ENCODE data around the gene TLCD1.

TLCD1 gene

DNA sequence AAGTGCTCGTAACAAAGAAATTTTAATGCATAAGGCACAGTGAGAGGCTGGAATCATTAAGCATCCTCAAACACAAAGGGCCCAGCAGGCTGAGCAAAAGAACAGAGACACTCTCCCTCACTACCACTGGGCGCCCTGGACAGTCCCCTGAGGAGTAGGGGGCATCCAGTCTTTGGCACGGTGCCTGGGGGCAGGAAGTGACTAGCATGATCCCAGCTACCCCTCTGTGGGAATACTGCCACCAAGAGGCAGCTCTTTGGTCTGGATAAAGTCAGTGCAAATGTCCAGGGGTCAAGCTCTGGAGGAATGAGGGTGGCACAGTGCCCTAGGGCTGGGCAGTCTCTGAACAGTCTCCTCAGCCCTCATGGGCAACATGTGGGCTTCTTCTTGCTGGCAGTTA lies 11.8 kb downstream of the TLCD1 start:
- Histone ChIP-seq H3K4me1 (ENCODE audit: control insufficient read depth, insufficient read depth, low read length) (peaks cover 13% of the 10 kb centered on the region), H3K27me3 (ENCODE audit: control insufficient read depth, insufficient read depth, low read length) (no peaks in the 10 kb centered on the region), H3K9ac (ENCODE audit: low read depth, low read length) (no peak overlapping the region), H3K9me3 (ENCODE audit: control insufficient read depth, insufficient read depth, low read length) (no peaks in the 10 kb centered on the region), H3K4me3 (ENCODE audit: low read depth, low read length) (no peak overlapping the region), H3K36me3 (ENCODE audit: control insufficient read depth, insufficient read depth, low read length) (peaks cover 22% of the 10 kb centered on the region)

DNA sequence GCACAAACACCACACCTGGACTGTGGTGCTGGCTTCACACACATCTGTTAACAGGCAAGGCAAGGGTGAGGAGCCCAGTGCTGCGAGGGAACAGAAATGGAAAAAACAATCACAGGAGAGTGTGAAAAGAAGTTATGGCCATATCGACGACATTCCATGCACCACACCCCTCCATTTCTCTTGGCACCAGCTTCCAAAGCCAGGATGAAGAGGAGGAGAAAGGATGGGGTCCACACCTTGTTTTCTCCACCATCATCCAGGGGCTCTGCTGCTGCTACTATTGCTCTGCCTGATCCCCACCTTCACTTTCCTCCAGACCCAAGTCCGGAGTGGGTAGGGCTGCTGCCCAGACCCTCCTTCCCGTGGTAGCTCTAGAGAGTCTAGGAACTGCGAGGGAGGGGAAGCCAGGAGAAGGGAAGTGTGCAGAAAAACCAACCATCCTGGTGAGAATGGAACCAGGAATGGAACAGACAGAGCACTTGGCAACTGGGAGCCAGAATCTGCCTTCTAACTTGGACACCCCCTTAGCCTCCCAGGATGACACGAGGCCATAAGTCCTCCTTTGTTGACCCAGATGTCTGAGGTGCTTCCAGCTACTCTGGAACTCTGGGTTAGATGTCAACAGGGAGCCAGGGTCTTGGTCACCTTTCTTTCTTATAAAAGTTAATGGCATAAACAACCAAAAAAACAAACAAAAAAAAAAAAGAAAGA lies 13.2 kb downstream of the TLCD1 start:
- peak overlapping the region; percentile 65 for H3K4me3 ChIP-seq (ENCODE audit: low read depth, low read length)
- H3K36me3 ChIP-seq (ENCODE audit: control insufficient read depth, insufficient read depth, low read length) = peaks cover 22% of the 10 kb centered on the region
- no peaks in the 10 kb centered on the region for H3K9me3 ChIP-seq (ENCODE audit: control insufficient read depth, insufficient read depth, low read length)
- H3K4me1 ChIP-seq (ENCODE audit: control insufficient read depth, insufficient read depth, low read length) = peaks cover 10% of the 10 kb centered on the region
- no peak overlapping the region for H3K9ac ChIP-seq (ENCODE audit: low read depth, low read length)
- no peaks in the 10 kb centered on the region for H3K27me3 ChIP-seq (ENCODE audit: control insufficient read depth, insufficient read depth, low read length)

DNA sequence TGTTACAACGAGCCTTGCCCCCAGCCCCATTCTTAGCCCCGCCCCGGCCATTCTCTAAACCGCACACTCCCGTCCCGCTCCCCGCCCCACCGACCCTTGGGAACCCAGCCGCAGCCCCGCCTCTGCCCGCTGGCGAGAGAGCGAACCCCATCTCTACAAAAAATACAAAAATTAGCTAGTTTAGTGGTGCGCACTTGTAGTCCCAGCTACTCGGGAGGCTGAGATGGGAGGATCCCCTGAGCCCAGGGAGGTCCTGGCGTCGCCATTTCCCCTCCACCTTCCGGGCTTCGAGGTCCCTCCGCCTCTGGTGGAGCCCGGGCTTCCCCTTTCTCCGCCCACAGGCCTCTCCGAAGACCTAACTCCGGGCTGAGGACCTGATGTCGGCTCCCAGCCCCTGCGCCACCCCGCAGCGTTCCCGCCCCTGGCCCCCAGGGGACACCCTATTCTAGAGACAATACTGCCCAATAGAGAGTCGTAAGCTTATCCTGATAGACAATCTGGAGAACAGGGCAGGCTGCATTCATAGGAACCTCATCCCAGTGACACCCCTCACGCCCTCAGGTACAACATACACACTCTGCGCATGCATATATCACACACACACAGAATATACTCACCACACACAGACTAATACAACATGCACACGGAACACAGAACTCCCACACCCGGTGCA lies 13.9 kb downstream of the TLCD1 start:
- peaks cover 22% of the 10 kb centered on the region for H3K36me3 ChIP-seq (ENCODE audit: control insufficient read depth, insufficient read depth, low read length)
- H3K9ac ChIP-seq (ENCODE audit: low read depth, low read length) = peak overlapping the region; percentile 9
- H3K27me3 ChIP-seq (ENCODE audit: control insufficient read depth, insufficient read depth, low read length) = no peaks in the 10 kb centered on the region
- no peaks in the 10 kb centered on the region for H3K9me3 ChIP-seq (ENCODE audit: control insufficient read depth, insufficient read depth, low read length)
- peak overlapping the region; percentile 65 for H3K4me3 ChIP-seq (ENCODE audit: low read depth, low read length)
- H3K4me1 ChIP-seq (ENCODE audit: control insufficient read depth, insufficient read depth, low read length) = peaks cover 10% of the 10 kb centered on the region

DNA sequence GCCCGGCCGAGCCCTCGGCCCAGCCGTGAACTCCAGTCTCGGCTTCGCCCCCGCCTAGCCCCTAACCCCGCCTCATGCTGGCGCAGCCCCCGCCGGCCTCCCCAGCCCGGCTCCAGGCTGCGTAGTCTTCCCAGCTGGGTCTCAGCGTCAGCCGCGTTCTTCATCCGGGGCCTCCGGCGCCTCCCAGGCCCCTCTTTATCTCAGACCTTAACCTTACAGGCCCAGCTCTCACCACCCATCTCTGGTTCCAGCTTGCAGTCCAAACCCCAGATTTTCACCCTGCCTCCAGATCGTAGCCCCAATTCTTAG lies 14.4 kb downstream of the TLCD1 start, which contains the start of gene PROCA1:
PROCA1 (minus strand) TSS at position 166 of the 309 bp plus-strand sequence. CDS start 228 bp downstream, outside the sequence.
- H3K27me3 ChIP-seq (ENCODE audit: control insufficient read depth, insufficient read depth, low read length) = no peaks in the 10 kb centered on the region
- H3K4me1 ChIP-seq (ENCODE audit: control insufficient read depth, insufficient read depth, low read length) = peaks cover 14% of the 10 kb centered on the region
- H3K4me3 ChIP-seq (ENCODE audit: low read depth, low read length) = peak within 1 kb of the TSS; percentile 76
- no peaks in the 10 kb centered on the region for H3K9me3 ChIP-seq (ENCODE audit: control insufficient read depth, insufficient read depth, low read length)
- H3K9ac ChIP-seq (ENCODE audit: low read depth, low read length) = peak within 1 kb of the TSS; percentile 70
- peaks cover 22% of the 10 kb centered on the region for H3K36me3 ChIP-seq (ENCODE audit: control insufficient read depth, insufficient read depth, low read length)

DNA sequence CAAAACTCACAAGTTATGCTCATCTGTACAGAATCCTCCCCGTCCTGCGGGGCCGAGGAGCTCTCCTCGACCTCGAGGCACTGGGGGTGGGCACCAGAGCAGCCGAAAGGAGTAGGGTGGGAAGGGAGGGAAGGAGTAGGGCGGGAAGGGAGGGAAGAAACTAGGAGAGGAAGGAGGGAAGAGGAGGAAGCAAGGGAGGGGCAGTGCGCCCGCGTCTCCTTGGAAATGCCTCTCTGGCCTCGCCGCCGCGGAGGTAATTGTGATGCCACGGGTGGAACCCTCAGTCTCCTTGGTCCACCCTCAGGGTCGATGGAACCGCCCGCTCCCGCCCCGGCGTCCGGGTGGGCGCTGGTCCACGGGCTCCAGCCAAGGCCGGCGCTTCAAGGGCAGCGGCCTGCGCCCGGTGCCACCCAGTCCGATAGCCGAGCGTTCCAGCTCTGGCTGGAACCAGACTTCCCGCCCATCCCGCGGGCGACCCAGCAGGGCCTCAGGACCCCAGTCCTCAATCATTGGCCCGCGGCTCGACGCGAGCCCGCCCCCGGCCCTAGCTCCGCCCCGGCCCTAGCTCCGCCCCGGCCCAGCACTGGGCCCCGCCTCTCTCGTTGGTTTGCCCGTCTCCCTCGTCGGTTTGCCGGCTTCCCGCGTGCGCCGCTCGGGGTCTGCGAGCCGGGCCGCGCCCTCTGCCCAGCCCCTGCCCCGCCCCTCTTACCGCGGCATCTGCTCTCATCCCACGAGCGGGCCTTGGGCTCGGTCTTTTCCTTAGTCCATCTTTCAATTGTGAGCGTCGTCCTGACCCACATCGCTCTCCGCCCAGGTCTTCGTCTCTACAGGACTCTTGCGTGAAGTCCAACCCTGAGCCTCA lies 14.9 kb downstream of the TLCD1 start:
- Histone ChIP-seq H3K4me3 (ENCODE audit: low read depth, low read length) (peak overlapping the region; percentile 76), H3K4me1 (ENCODE audit: control insufficient read depth, insufficient read depth, low read length) (peaks cover 11% of the 10 kb centered on the region), H3K27me3 (ENCODE audit: control insufficient read depth, insufficient read depth, low read length) (no peaks in the 10 kb centered on the region), H3K36me3 (ENCODE audit: control insufficient read depth, insufficient read depth, low read length) (peaks cover 22% of the 10 kb centered on the region), H3K9ac (ENCODE audit: low read depth, low read length) (peak overlapping the region; percentile 70), H3K9me3 (ENCODE audit: control insufficient read depth, insufficient read depth, low read length) (no peaks in the 10 kb centered on the region)

DNA sequence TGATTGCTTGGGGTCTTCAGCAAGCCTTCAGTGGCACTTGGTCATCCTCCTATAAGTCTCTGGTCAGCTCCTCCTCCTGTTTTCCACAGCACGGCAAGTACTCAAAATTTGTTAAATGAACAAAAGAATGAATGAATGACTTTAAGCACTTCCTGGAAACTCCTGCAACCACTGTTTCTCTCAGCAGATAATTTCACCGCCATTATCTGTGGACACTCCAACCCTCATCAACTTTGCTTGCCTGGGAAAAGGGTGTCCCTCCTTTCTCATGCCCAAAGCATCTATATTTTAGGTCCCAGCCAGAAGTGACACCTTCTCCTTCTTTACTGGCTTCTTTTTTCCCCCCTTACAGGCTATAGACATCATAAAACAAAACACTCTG lies 18.7 kb downstream of the TLCD1 start:
- Histone ChIP-seq H3K36me3 (ENCODE audit: control insufficient read depth, insufficient read depth, low read length) (peaks cover 28% of the 10 kb centered on the region), H3K27me3 (ENCODE audit: control insufficient read depth, insufficient read depth, low read length) (no peaks in the 10 kb centered on the region), H3K9ac (ENCODE audit: low read depth, low read length) (peak overlapping the region; percentile 24)

DNA sequence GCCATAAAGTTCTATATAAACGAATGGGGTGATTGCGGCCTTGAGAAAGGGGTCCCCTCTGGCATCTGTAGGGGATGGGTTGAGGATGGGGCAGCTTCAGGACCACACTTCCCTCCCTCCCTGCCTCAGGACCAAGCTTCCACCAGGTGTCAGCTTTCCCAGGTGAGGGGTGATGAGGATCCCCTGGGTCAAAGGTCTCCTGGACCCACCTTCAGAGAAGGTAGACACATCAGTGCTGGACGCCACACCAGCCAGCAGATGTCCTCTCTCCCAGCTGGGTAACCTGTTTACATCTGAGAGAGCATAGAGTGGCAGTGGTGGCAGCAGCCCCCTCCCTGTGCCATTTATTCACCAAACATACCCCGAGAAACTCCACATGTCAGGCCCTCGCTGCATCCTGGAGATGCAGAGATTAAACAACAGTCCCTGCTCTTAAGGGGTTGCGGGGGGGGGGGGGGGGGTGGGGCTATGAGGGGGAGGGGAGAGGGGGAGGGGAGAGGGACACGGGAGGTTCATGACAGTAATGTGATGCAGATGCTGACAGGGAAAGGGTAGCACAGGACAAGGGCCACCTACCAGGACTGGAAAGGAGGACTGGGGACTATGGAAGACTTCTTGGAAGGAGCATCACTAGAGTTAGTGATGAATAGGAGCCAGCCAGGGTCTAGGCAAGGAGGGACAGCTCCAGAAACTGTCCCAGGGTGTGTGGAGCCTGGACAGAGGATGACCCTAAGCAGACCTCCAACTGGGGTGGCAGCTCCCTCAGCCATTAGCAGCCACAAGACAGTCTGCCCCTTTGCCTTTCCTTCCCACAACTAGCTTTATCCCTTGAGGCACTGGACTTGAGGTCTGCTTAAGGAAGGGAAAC lies 19.3 kb downstream of the TLCD1 start:
- H3K4me1 ChIP-seq (ENCODE audit: control insufficient read depth, insufficient read depth, low read length) = peaks cover 3% of the 10 kb centered on the region
- H3K27me3 ChIP-seq (ENCODE audit: control insufficient read depth, insufficient read depth, low read length) = no peaks in the 10 kb centered on the region
- H3K9me3 ChIP-seq (ENCODE audit: control insufficient read depth, insufficient read depth, low read length) = no peaks in the 10 kb centered on the region
- peak overlapping the region; percentile 24 for H3K9ac ChIP-seq (ENCODE audit: low read depth, low read length)
- H3K36me3 ChIP-seq (ENCODE audit: control insufficient read depth, insufficient read depth, low read length) = peaks cover 34% of the 10 kb centered on the region
- no peak overlapping the region for H3K4me3 ChIP-seq (ENCODE audit: low read depth, low read length)

More for the DNA sequence above, 18.7 kb downstream of the TLCD1 start:
- no peak overlapping the region for H3K4me3 ChIP-seq (ENCODE audit: low read depth, low read length)
- H3K4me1 ChIP-seq (ENCODE audit: control insufficient read depth, insufficient read depth, low read length) = peaks cover 3% of the 10 kb centered on the region
- H3K9me3 ChIP-seq (ENCODE audit: control insufficient read depth, insufficient read depth, low read length) = no peaks in the 10 kb centered on the region

DNA sequence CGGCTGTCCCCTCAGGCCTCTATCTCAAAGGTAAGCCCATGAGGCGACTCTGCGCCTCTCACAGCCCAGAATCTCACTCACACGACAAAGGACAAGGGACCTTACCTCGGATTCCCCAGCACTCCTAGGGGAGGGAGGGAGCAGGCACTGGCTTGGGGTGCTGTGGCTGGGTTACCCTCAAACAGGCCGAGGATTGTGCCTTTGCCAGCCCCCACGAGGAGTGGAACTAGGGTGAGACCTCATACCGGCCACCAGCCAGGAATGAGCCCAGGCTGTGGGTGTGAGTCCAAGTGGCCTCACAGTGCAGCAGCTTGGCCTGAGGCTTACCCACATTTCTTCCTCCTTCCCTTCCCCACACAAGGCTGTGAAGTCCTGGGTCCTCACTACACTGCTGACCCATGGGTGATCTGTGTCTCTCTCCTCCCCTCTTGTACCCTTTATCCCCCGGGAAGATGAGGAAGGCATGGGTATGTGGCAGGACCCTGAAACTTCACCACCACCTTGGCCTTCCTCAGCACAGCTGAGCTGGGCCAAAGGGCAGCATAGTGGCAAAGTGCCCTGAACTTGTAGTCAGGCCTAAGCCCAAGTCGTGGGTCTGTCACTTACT lies 20.2 kb downstream of the TLCD1 start:
- Histone ChIP-seq H3K9me3 (ENCODE audit: control insufficient read depth, insufficient read depth, low read length) (no peaks in the 10 kb centered on the region), H3K36me3 (ENCODE audit: control insufficient read depth, insufficient read depth, low read length) (peaks cover 43% of the 10 kb centered on the region), H3K4me3 (ENCODE audit: low read depth, low read length) (no peak overlapping the region), H3K27me3 (ENCODE audit: control insufficient read depth, insufficient read depth, low read length) (no peaks in the 10 kb centered on the region), H3K9ac (ENCODE audit: low read depth, low read length) (no peak overlapping the region), H3K4me1 (ENCODE audit: control insufficient read depth, insufficient read depth, low read length) (peaks cover 3% of the 10 kb centered on the region)

DNA sequence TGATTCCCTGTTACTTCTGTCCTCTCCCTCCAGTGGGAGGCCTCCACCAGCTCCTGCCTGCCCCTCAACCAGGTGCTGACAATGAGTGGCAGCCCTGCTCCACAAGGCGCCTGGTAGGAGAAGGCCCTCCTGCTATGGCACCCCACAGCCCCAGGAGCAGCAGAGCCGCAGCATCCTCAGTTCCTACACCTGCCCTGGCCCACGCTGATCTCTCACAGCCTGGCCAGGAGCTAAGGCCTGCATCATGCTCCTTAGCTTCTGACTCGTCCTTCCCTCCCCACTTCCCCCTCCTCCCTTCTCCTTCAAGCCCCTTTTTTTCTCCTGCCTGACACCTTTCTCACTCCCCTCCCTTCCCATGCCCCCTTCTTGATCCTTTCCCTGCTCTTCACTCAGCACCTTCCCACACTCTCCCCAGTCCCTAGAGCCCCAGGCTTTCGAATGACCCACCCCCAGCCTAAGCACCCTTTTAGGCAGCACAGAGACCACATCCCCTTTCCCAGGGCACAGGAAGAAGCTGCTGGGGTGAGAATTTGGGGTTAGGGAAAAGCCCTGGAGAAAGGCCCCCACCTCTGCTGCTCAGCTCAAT lies 20.9 kb downstream of the TLCD1 start:
- no peak overlapping the region for H3K4me3 ChIP-seq (ENCODE audit: low read depth, low read length)
- H3K4me1 ChIP-seq (ENCODE audit: control insufficient read depth, insufficient read depth, low read length) = peaks cover 3% of the 10 kb centered on the region
- H3K9me3 ChIP-seq (ENCODE audit: control insufficient read depth, insufficient read depth, low read length) = no peaks in the 10 kb centered on the region
- H3K27me3 ChIP-seq (ENCODE audit: control insufficient read depth, insufficient read depth, low read length) = no peaks in the 10 kb centered on the region
- no peak overlapping the region for H3K9ac ChIP-seq (ENCODE audit: low read depth, low read length)
- peaks cover 50% of the 10 kb centered on the region for H3K36me3 ChIP-seq (ENCODE audit: control insufficient read depth, insufficient read depth, low read length)

DNA sequence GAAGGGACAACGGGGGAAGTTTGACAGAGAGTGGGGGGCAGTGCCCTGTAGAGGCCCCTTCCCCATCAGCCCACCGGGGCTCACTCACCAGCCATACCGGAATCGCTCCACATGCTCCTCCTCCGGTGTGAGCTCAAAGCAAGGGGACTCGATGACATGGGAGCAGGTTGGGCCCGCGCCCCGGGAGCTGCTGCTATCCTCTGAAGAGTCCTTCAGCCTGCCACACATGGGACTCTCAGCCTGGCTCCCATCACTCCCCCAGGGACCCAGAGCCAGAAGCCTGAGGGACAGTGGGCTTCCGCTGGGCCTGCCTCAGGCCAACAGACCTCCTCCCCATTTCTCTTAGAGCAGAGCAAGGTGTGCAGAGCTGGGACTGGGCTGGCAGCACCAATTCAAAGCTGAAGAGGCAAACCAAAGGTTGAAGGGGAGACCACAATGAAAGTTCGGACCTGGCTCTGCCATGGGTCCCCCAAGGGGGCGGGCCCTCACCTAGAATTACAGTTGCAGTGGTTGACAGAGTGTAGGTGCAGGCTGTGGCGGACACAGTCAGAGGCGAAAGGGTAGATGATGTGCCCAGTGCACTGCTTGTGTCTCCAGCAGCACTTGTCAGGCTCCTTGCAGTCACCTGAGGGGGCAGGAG lies 21.7 kb downstream of the TLCD1 start:
- Histone ChIP-seq H3K9me3 (ENCODE audit: control insufficient read depth, insufficient read depth, low read length) (no peaks in the 10 kb centered on the region), H3K27me3 (ENCODE audit: control insufficient read depth, insufficient read depth, low read length) (no peaks in the 10 kb centered on the region), H3K9ac (ENCODE audit: low read depth, low read length) (no peak overlapping the region), H3K36me3 (ENCODE audit: control insufficient read depth, insufficient read depth, low read length) (peaks cover 58% of the 10 kb centered on the region), H3K4me1 (ENCODE audit: control insufficient read depth, insufficient read depth, low read length) (peaks cover 3% of the 10 kb centered on the region), H3K4me3 (ENCODE audit: low read depth, low read length) (no peak overlapping the region)

Measured in iPS-15b (cell line).